HCT116 (cell line): ENCODE measurements around the gene RHEX.

Source experiments
- CTCF ChIP-seq, 3 experiments: fragments of 200-600 bp in 1 of 3; sonication (generic) in 1 of 3; IDR thresholded peaks in 2 of 3; conservative IDR thresholded peaks in 1 of 3; 2 replicates each; pipeline ENCODE4 v1.5.1; 2012 to 2017; ENCODE audit warnings: low read depth in 2 of 3, low read length in 2 of 3, antibody characterized with exemption in 1 of 3, borderline replicate concordance in 1 of 3, control low read depth in 1 of 3, mild to moderate bottlenecking in 1 of 3, mixed read lengths in 1 of 3, mixed run types in 1 of 3, moderate library complexity in 1 of 3; ENCODE audit not compliant: insufficient read depth in 1 of 3
- EGR1 ChIP-seq: IDR thresholded peaks from 2 replicates; pipeline ENCODE4 v1.6.1; 2012; ENCODE audit warnings: low read depth
- POLR2A ChIP-seq: IDR thresholded peaks from 2 replicates; pipeline ENCODE4 v1.7.0; 2011; ENCODE audit warnings: borderline replicate concordance; ENCODE audit not compliant: insufficient read depth, insufficient read length; ENCODE audit errors: extremely low read depth
- POLR2AphosphoS5 ChIP-seq: IDR thresholded peaks from 2 replicates; pipeline ENCODE4 v1.6.1; 2011; ENCODE audit warnings: mild to moderate bottlenecking, low read depth, low read length, moderate library complexity
- RAD21 ChIP-seq: IDR thresholded peaks from 2 replicates; pipeline ENCODE4 v1.6.1; 2012; ENCODE audit warnings: low read depth, mild to moderate bottlenecking
- YY1 ChIP-seq: IDR thresholded peaks from 2 replicates; pipeline ENCODE4 v1.6.1; 2011; ENCODE audit warnings: low read length, low read depth, moderate library complexity, mild to moderate bottlenecking; ENCODE audit not compliant: insufficient replicate concordance; ENCODE audit errors: extremely low read depth
- TF ChIP-seq, protein P1 (sequence below): IDR thresholded peaks from 2 replicates; pipeline ENCODE4 v1.6.1; 2011; ENCODE audit warnings: mild to moderate bottlenecking, low read length, moderate library complexity; ENCODE audit not compliant: insufficient replicate concordance; ENCODE audit errors: extremely low read depth

- TF ChIP-seq CTCF (IDR thresholded peaks at IDR 0.05 in 2 of 3, conservative IDR thresholded peaks at IDR 0.05 in 1 of 3; ENCODE audit: borderline replicate concordance in 1 of 3, insufficient read depth in 1 of 3, low read depth in 2 of 3, low read length in 2 of 3) (no peak), YY1 (no peak), POLR2A (no peak), POLR2AphosphoS5 (no peak), RAD21 (no peak), EGR1 (no peak)
- TF ChIP-seq, protein P1, sequence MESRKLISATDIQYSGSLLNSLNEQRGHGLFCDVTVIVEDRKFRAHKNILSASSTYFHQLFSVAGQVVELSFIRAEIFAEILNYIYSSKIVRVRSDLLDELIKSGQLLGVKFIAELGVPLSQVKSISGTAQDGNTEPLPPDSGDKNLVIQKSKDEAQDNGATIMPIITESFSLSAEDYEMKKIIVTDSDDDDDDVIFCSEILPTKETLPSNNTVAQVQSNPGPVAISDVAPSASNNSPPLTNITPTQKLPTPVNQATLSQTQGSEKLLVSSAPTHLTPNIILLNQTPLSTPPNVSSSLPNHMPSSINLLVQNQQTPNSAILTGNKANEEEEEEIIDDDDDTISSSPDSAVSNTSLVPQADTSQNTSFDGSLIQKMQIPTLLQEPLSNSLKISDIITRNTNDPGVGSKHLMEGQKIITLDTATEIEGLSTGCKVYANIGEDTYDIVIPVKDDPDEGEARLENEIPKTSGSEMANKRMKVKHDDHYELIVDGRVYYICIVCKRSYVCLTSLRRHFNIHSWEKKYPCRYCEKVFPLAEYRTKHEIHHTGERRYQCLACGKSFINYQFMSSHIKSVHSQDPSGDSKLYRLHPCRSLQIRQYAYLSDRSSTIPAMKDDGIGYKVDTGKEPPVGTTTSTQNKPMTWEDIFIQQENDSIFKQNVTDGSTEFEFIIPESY, result no peak
Observed at GRCh38 chr1:206098242-206098919, 45.4 kb downstream of the RHEX start.
